Measurements from ENCODE around the gene TET2. TPM values are rescaled to one million over a fixed set of nuclear protein-coding genes. Genes with fewer than 3 reads are reported as not detected.

Gene TET2
- total RNA-seq, 1 experiment from 2014 or later = 7.0 TPM

- Histone ChIP-seq H3K27me3 (ENCODE audit: control insufficient read depth, insufficient read depth, low read length) (no peaks in the 10 kb centered on the region), H3K27ac (ENCODE audit: low read length) (no peak overlapping the region), H3K36me3 (ENCODE audit: control insufficient read depth, insufficient read depth, low read length) (no peaks in the 10 kb centered on the region), H3K9me3 (ENCODE audit: control insufficient read depth, insufficient read depth, low read depth, low read length) (no peaks in the 10 kb centered on the region; the same call in 1 of the 2 replicates), H3K4me3 (ENCODE audit: low read depth in 2 of 2, low read length in 2 of 2) (no peak overlapping the region), H3K4me1 (ENCODE audit: control insufficient read depth, insufficient read depth, low read length) (no peaks in the 10 kb centered on the region)
- in situ Hi-C loops (cut with HindIII; ENCODE audit: low pct_unique_long_range_greater_than_20kb, low sequenced_read_pairs) = no loop called here
- no peak for ATAC-seq
- DNase-seq (ENCODE audit: low read depth, low spot score) = no peak
- no TSS peak for BruUV-seq (replicated peaks)
- intact Hi-C loops (cut with micrococcal nuclease; ENCODE audit: unreplicated experiment) = no loop called here
- TF ChIP-seq SIN3A (IDR thresholded peaks at IDR 0.05; ENCODE audit: borderline replicate concordance, insufficient read depth, low read depth, low read length) = no peak
- TF ChIP-seq CTCF (IDR thresholded peaks at IDR 0.05) = no peak
- TF ChIP-seq, protein P1, sequence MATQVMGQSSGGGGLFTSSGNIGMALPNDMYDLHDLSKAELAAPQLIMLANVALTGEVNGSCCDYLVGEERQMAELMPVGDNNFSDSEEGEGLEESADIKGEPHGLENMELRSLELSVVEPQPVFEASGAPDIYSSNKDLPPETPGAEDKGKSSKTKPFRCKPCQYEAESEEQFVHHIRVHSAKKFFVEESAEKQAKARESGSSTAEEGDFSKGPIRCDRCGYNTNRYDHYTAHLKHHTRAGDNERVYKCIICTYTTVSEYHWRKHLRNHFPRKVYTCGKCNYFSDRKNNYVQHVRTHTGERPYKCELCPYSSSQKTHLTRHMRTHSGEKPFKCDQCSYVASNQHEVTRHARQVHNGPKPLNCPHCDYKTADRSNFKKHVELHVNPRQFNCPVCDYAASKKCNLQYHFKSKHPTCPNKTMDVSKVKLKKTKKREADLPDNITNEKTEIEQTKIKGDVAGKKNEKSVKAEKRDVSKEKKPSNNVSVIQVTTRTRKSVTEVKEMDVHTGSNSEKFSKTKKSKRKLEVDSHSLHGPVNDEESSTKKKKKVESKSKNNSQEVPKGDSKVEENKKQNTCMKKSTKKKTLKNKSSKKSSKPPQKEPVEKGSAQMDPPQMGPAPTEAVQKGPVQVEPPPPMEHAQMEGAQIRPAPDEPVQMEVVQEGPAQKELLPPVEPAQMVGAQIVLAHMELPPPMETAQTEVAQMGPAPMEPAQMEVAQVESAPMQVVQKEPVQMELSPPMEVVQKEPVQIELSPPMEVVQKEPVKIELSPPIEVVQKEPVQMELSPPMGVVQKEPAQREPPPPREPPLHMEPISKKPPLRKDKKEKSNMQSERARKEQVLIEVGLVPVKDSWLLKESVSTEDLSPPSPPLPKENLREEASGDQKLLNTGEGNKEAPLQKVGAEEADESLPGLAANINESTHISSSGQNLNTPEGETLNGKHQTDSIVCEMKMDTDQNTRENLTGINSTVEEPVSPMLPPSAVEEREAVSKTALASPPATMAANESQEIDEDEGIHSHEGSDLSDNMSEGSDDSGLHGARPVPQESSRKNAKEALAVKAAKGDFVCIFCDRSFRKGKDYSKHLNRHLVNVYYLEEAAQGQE (IDR thresholded peaks at IDR 0.05; ENCODE audit: insufficient read depth in 1 of 2, low read depth in 2 of 2, low read length in 1 of 2) = no peak
- TF ChIP-seq POLR2AphosphoS5 (IDR thresholded peaks at IDR 0.05; ENCODE audit: low read depth, low read length) = no peak
- TF ChIP-seq TCF7L2 (IDR thresholded peaks at IDR 0.05; ENCODE audit: low read depth, low read length) = no peak
- CTCF ChIA-PET = no interaction called here
- POLR2A ChIA-PET = no interaction called here
These were observed 33.1 kb downstream of the TET2 start for GRCh38 chr4:105179539-105180401.

GRCh38 chr4:105181259-105181658, 34.6 kb downstream of the TET2 start:
- intact Hi-C loops (cut with micrococcal nuclease; ENCODE audit: unreplicated experiment) = no loop called here
- TF ChIP-seq, protein P1 (IDR thresholded peaks at IDR 0.05; ENCODE audit: insufficient read depth in 1 of 2, low read depth in 2 of 2, low read length in 1 of 2) = no peak
- no peak for TF ChIP-seq TCF7L2 (IDR thresholded peaks at IDR 0.05; ENCODE audit: low read depth, low read length)
- no peak for TF ChIP-seq POLR2AphosphoS5 (IDR thresholded peaks at IDR 0.05; ENCODE audit: low read depth, low read length)
- TF ChIP-seq SIN3A (IDR thresholded peaks at IDR 0.05; ENCODE audit: borderline replicate concordance, insufficient read depth, low read depth, low read length) = no peak
- no peak for TF ChIP-seq CTCF (IDR thresholded peaks at IDR 0.05)
- Histone ChIP-seq H3K27ac (ENCODE audit: low read length) (no peak overlapping the region), H3K9me3 (ENCODE audit: control insufficient read depth, insufficient read depth, low read depth, low read length) (no peaks in the 10 kb centered on the region), H3K4me1 (ENCODE audit: control insufficient read depth, insufficient read depth, low read length) (no peaks in the 10 kb centered on the region), H3K4me3 (ENCODE audit: low read depth in 2 of 2, low read length in 2 of 2) (no peak overlapping the region), H3K27me3 (ENCODE audit: control insufficient read depth, insufficient read depth, low read length) (no peaks in the 10 kb centered on the region), H3K36me3 (ENCODE audit: control insufficient read depth, insufficient read depth, low read length) (no peaks in the 10 kb centered on the region)
- BruUV-seq (replicated peaks) = no TSS peak
- ChIA-PET POLR2A (no interaction called here), CTCF (no interaction called here)
- in situ Hi-C loops (cut with HindIII; ENCODE audit: low pct_unique_long_range_greater_than_20kb, low sequenced_read_pairs) = no loop called here
- no peak for DNase-seq (ENCODE audit: low read depth, low spot score)
- ATAC-seq = no peak

Measured in Panc1 (cell line).